ENCODE results near the gene ADGRB2.

GRCh38 chr1:31769720-31770390 lies 5.7 kb upstream of the ADGRB2 start:
- TF ChIP-seq, protein P1, sequence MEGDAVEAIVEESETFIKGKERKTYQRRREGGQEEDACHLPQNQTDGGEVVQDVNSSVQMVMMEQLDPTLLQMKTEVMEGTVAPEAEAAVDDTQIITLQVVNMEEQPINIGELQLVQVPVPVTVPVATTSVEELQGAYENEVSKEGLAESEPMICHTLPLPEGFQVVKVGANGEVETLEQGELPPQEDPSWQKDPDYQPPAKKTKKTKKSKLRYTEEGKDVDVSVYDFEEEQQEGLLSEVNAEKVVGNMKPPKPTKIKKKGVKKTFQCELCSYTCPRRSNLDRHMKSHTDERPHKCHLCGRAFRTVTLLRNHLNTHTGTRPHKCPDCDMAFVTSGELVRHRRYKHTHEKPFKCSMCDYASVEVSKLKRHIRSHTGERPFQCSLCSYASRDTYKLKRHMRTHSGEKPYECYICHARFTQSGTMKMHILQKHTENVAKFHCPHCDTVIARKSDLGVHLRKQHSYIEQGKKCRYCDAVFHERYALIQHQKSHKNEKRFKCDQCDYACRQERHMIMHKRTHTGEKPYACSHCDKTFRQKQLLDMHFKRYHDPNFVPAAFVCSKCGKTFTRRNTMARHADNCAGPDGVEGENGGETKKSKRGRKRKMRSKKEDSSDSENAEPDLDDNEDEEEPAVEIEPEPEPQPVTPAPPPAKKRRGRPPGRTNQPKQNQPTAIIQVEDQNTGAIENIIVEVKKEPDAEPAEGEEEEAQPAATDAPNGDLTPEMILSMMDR (IDR thresholded peaks at IDR 0.05): no peak
- TF ChIP-seq POLR2AphosphoS5 (IDR thresholded peaks at IDR 0.05): no peak
